Neuron (in vitro differentiated cells): ENCODE measurements around the gene CDH13.

ENCODE experiments used
- H2AFZ ChIP-seq: one replicate; pipeline ENCODE4 v1.6.1; 2013; ENCODE audit warnings: low read depth, mild to moderate bottlenecking, inconsistent platforms, low read length, moderate library complexity
- H3K27me3 ChIP-seq: one replicate; pipeline ENCODE4 v1.6.1; 2013; ENCODE audit warnings: low read length; ENCODE audit not compliant: insufficient read depth
- H3K36me3 ChIP-seq: one replicate; pipeline ENCODE4 v1.6.1; 2013; ENCODE audit warnings: low read length; ENCODE audit not compliant: insufficient read depth
- H3K4me1 ChIP-seq: one replicate; pipeline ENCODE4 v1.6.1; 2013; ENCODE audit warnings: low read length; ENCODE audit not compliant: insufficient read depth
- H3K4me3 ChIP-seq: 2 replicates; pipeline ENCODE4 v1.5.1; 2013; ENCODE audit warnings: mild to moderate bottlenecking, low read length, moderate library complexity
- H3K9me3 ChIP-seq: one replicate; pipeline ENCODE4 v1.6.1; 2013; ENCODE audit warnings: low read length

The CDH13 gene

DNA sequence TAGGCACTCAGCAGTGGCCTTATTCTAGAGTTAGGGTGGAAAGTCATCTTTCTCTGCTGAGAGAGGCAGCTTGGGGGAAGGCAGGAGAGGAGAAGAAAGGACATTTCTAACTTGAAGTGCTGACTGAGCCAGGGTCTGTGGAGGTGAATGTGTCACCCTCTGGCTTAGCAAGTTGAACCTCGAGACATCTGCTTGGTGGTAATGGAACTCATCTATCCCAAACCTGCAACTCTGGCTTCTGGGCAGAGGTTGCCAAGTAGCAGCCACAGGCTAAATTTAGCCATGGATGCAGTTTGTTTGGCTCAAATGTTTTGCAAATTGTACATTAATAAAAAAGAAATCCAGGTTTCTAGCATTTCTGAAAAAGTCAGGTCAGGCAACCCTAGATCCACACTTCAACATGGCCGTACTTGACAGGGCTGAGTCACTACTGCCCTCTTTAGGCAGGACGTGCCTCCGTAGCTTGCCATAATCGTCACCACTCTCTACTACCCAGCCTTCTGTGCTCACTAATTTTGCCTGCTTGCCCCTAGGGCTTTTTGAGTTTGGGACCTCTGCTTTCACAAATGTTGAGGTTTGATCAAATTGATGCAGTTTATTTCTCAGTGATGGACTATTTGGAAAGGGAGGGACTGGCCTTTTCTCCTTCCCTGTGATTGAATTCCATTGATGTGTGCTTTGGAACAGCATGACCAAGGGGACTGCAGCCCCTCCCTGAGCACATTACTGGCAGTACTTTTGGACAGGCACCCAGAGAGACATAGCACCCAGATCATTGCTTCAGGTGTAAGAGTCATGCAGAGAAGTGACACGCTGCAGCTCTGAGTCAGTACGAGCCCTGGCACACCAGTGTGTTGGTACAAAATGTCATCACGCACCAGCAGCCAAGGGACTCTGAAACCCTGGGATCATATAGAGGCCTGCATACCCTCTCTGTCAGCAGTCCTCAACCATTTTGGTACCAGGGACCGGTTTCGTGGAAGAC lies 5.2 kb downstream of the CDH13 start:
- Histone ChIP-seq H3K36me3 (no peaks in the 10 kb centered on the region), H3K4me3 (no peak overlapping the region), H3K4me1 (no peaks in the 10 kb centered on the region), H3K27me3 (peaks cover 33% of the 10 kb centered on the region), H3K9me3 (no peaks in the 10 kb centered on the region), H2AFZ (no peak overlapping the region)

- Histone ChIP-seq H2AFZ (no peak overlapping the region), H3K36me3 (no peaks in the 10 kb centered on the region), H3K9me3 (no peaks in the 10 kb centered on the region), H3K4me3 (no peak overlapping the region), H3K4me1 (no peaks in the 10 kb centered on the region), H3K27me3 (peaks cover 12% of the 10 kb centered on the region)
Measured at GRCh38 chr16:82633964-82634600, 7.3 kb downstream of the CDH13 start.

- Histone ChIP-seq H3K36me3 (no peaks in the 10 kb centered on the region), H3K4me3 (no peak overlapping the region), H3K27me3 (peaks cover 3% of the 10 kb centered on the region), H3K9me3 (no peaks in the 10 kb centered on the region), H3K4me1 (no peaks in the 10 kb centered on the region), H2AFZ (no peak overlapping the region)
Measured at GRCh38 chr16:82634955-82635610, 8.3 kb downstream of the CDH13 start.

- no peaks in the 10 kb centered on the region for H3K4me1 ChIP-seq
- H2AFZ ChIP-seq = no peak overlapping the region
- H3K9me3 ChIP-seq = no peaks in the 10 kb centered on the region
- H3K27me3 ChIP-seq = no peaks in the 10 kb centered on the region
- no peak overlapping the region for H3K4me3 ChIP-seq
- H3K36me3 ChIP-seq = no peaks in the 10 kb centered on the region
Measured at GRCh38 chr16:82636485-82636884, 9.7 kb downstream of the CDH13 start.

DNA sequence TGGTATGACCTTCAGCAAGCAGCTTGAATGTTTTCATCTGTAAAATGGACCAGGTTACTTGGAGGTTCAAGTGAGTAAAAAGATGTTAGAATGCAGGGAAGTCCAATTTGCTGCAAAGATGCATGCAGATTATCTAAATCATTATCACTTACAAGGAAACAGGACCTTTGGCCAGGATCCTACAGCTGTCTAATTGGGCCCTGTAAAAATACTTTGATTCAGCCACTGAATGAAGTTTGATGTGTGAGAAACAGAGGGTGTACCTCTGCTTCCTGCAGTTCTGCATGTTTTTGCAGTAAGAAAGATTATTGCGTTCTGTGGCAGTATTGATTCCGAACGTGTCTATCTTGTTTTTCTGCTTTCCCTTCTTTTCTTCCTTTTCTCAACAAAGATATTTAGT lies 10.2 kb downstream of the CDH13 start:
- no peak overlapping the region for H2AFZ ChIP-seq
- H3K27me3 ChIP-seq = no peaks in the 10 kb centered on the region
- H3K4me3 ChIP-seq = no peak overlapping the region
- H3K4me1 ChIP-seq = no peaks in the 10 kb centered on the region
- no peaks in the 10 kb centered on the region for H3K9me3 ChIP-seq
- no peaks in the 10 kb centered on the region for H3K36me3 ChIP-seq

- no peak overlapping the region for H3K4me3 ChIP-seq
- H3K36me3 ChIP-seq = no peaks in the 10 kb centered on the region
- H3K9me3 ChIP-seq = no peaks in the 10 kb centered on the region
- H3K27me3 ChIP-seq = no peaks in the 10 kb centered on the region
- no peaks in the 10 kb centered on the region for H3K4me1 ChIP-seq
- no peak overlapping the region for H2AFZ ChIP-seq
Measured at GRCh38 chr16:82638095-82638798, 11.5 kb downstream of the CDH13 start.

DNA sequence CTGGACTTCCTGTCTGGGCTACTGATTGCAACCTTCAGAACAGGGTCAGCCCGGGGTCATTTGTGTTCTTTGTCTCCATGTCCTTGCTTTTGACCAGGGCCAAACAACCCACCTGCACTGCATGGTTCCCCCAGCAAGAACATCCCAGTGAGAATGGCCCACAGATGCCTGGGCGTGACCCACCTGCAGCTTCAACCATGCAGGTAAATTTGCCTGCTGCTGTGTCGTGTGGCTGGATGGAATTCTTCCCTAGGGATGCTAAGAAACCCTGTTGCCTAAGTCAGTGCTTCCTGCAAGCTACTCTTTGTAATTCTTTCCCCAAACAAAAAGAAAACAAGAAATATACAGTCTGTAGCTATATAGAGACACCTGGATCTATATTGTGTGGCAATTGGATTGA lies 12.5 kb downstream of the CDH13 start:
- no peak overlapping the region for H3K4me3 ChIP-seq
- H3K9me3 ChIP-seq = no peaks in the 10 kb centered on the region
- H2AFZ ChIP-seq = no peak overlapping the region
- no peaks in the 10 kb centered on the region for H3K27me3 ChIP-seq
- no peaks in the 10 kb centered on the region for H3K36me3 ChIP-seq
- H3K4me1 ChIP-seq = no peaks in the 10 kb centered on the region

DNA sequence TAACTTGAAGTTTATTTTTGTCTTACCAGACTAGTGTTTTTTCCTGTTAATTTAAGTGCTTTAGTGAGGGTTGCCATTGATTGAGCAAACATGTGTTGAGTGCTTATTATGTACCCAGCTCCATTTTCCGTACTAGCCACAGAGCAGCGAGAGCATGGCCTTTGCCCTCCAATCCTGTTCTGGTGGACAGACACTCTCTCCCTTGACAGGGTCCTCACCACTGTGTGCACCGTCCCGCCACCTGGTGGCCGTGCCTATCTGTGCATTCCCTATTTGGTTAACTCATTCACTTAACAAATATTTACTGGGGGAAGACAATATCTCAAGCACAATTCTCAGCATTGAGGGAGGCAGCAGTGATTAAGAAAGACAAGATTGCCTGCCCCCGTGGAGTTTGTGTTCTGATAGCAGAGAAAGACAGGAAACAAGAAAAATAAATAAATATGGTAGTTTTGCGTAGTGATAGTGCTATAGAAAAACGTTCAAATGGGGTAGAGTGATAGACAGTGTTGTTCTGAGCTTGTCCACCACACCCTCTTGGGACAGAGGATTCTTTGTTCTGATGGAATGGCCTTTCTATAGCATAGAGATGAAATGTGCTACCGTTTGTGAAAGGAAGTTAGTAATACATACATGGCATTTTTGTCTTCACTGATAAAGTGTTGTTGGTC lies 13.0 kb downstream of the CDH13 start:
- no peaks in the 10 kb centered on the region for H3K27me3 ChIP-seq
- H3K4me3 ChIP-seq = no peak overlapping the region
- no peak overlapping the region for H2AFZ ChIP-seq
- H3K9me3 ChIP-seq = no peaks in the 10 kb centered on the region
- H3K36me3 ChIP-seq = no peaks in the 10 kb centered on the region
- no peaks in the 10 kb centered on the region for H3K4me1 ChIP-seq

DNA sequence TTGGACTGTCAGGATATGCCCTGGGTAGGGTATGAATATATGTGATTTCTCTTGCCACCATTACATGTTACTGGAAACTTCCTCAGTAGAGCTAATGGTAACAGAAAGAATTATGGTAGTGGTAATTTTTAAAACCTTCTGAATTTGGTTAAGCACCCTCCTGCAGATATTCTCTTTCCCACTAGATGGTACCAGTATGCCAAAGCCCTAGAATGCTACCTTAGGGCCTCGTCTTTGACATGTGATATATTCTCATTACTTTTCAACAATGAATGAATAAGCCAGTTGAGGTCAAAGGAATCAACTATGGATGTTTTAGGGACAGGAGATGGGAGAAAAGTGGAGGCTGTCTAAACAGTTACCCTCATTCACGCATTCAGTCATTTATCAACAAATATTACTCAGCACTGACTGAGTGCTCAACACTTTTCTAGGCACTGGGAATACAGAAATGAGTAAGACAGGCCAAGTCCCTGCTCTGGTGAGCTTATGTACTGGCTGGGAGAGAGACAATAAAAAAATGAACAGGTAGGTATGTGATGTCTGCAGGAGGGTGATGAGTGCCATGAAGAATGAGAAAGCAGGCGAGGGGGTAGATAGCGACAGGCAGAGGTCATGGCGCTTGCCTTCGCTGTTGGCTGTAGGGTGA lies 14.7 kb downstream of the CDH13 start:
- H3K27me3 ChIP-seq = no peaks in the 10 kb centered on the region
- no peaks in the 10 kb centered on the region for H3K9me3 ChIP-seq
- no peak overlapping the region for H2AFZ ChIP-seq
- H3K4me3 ChIP-seq = no peak overlapping the region
- H3K36me3 ChIP-seq = no peaks in the 10 kb centered on the region
- no peaks in the 10 kb centered on the region for H3K4me1 ChIP-seq

- H3K9me3 ChIP-seq = no peaks in the 10 kb centered on the region
- no peaks in the 10 kb centered on the region for H3K4me1 ChIP-seq
- H3K27me3 ChIP-seq = no peaks in the 10 kb centered on the region
- no peaks in the 10 kb centered on the region for H3K36me3 ChIP-seq
- no peak overlapping the region for H3K4me3 ChIP-seq
- H2AFZ ChIP-seq = no peak overlapping the region
Measured at GRCh38 chr16:82643136-82643535, 16.4 kb downstream of the CDH13 start.

GRCh38 chr16:82643936-82644630 lies 17.3 kb downstream of the CDH13 start:
- H3K36me3 ChIP-seq = no peaks in the 10 kb centered on the region
- H3K4me1 ChIP-seq = no peaks in the 10 kb centered on the region
- H3K27me3 ChIP-seq = no peaks in the 10 kb centered on the region
- H3K9me3 ChIP-seq = no peaks in the 10 kb centered on the region
- H2AFZ ChIP-seq = no peak overlapping the region
- no peak overlapping the region for H3K4me3 ChIP-seq

- H3K36me3 ChIP-seq = no peaks in the 10 kb centered on the region
- H3K4me3 ChIP-seq = no peak overlapping the region
- H3K4me1 ChIP-seq = no peaks in the 10 kb centered on the region
- H3K27me3 ChIP-seq = no peaks in the 10 kb centered on the region
- H3K9me3 ChIP-seq = no peaks in the 10 kb centered on the region
- no peak overlapping the region for H2AFZ ChIP-seq
Measured at GRCh38 chr16:82646504-82646903, 19.7 kb downstream of the CDH13 start.
